ENCODE measurements around the gene TNFAIP8L1.
"Not testable (repeated sequence)": the region's sequence is repeated elsewhere in the genome, so short reads cannot be mapped to it uniquely, and the experiment has no call there.

Gene TNFAIP8L1

GRCh38 chr19:4678881-4679790, 39.8 kb downstream of the TNFAIP8L1 start:
- DNase-seq (ENCODE audit: low read depth): no peak

- not testable (repeated sequence) for DNase-seq (ENCODE audit: low read depth)
Measured at GRCh38 chr19:4680021-4680420, 40.7 kb downstream of the TNFAIP8L1 start.

DNA sequence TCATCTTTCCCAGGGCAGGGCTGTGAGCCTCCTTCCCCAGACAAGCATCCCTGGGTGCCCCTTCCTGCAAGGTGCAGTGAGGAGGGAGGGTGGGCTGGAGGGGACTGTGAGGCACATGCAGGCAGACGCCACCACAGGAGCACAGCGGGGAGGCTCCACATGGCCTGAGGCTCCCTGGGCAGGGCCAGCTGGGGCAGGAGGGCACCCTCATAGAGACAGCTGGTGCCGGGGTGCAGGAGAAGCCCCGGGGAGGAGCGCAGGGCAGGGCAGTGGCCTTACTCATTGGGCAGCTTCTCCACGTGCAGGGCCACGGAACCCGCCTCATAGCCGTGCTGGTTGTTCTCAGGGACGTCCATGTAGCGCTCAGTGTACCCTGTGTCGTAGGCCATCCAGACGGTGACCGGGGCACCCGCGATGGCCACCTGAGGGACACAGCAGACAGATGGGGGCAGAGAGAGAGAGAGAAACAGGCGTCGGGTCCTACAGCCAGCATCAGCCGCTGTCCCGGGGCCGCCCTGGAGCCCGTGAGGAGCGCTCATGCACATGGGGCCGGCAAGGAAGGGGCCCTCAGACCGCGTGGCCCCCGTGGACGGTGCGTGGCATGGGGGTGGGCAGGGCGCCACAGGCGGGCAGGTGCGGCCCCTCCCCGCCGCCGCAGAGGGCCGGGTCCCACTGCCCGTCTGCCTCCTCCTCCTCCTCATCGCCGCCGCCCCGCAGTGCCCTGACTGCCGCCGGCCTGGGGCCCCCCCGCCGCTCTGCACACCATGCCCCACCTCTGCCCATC, 43.3 kb downstream of the TNFAIP8L1 start:
- no peak for DNase-seq (ENCODE audit: low read depth)

DNA sequence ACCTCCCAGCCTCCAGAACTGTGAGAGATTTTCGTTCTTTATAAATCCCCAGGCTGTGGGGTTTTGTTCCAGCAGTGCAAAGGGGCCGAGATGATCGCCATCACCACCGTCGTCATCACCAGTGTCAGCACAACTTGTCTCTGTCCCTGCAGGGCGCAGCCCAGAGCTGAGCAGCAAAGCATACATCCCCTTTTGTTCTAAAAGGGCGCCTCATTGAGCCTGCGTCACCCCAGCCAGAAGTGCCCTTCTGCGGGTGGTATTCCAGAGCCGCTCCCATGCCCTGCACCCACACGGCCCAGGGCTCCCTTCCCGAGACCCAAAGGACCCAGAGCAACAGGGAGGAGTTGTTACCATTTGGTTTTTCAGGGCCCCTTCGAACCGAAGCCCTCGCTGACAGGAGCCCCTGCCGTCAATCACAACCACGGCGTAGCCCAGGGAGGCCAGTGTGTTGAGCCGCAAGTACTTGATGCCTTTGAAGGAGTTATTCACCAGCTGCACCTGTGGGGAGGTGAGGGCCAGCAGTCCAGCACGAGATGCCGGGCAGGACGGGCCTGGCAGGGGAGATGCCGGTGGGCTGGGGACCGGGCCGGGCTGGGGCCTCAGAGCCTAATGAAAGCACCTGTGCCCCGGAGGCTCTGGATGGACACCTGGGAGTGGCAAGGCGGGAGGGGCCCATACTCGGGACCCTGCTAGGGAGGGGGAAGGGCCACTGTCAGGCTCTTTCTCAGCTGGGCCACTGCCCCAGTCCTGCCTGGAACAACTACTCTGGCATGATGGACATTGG, 45.2 kb downstream of the TNFAIP8L1 start:
- DNase-seq (ENCODE audit: low read depth): no peak

- DNase-seq (ENCODE audit: low read depth): no peak
Measured at GRCh38 chr19:4686700-4687099, 47.4 kb downstream of the TNFAIP8L1 start.

DNA sequence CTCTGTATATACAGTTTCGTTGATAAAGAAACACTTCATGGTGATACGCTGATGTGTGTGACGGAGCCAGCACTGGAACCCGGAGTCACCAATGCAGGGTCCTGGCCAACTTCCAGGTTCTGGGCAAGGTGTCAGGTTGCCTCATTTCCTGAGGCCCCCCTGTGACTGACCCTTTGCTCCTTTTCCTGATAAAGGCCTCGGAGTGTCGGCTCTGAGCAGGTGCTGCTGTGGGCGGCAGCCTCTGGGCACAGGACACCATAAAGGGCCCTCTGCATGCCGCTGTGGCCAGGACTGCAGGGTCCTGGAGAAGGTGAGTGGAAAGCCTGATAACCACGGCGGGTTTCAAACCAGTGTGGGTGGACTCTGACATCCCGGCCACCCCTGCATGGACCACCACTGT, 48.1 kb downstream of the TNFAIP8L1 start:
- no peak for DNase-seq (ENCODE audit: low read depth)

DNA sequence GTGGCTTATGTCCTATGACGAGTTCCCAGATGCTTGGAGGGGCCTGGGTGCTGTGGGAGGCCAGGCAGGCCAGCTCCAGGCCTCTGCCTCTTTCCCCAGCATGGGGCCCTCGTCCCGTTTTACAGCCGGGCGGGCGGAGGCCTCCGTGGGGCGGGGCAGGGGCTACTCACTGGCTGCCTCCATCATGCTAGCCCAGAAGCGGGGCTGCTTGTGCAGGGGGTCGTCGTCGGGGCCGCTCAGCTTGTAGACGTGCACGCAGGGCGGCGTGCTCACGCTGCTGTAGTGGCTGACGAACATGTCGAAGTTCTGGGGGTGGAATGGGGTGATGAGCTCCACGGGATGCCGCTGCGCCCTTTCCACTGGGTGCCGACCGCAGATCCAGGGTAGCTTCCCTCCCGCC, 49.3 kb downstream of the TNFAIP8L1 start:
- no peak for DNase-seq (ENCODE audit: low read depth)

GRCh38 chr19:4689403-4689802, 50.1 kb downstream of the TNFAIP8L1 start:
- DNase-seq (ENCODE audit: low read depth): no peak

- DNase-seq (ENCODE audit: low read depth): no peak
Measured at GRCh38 chr19:4690361-4690760, 51.0 kb downstream of the TNFAIP8L1 start.

DNA sequence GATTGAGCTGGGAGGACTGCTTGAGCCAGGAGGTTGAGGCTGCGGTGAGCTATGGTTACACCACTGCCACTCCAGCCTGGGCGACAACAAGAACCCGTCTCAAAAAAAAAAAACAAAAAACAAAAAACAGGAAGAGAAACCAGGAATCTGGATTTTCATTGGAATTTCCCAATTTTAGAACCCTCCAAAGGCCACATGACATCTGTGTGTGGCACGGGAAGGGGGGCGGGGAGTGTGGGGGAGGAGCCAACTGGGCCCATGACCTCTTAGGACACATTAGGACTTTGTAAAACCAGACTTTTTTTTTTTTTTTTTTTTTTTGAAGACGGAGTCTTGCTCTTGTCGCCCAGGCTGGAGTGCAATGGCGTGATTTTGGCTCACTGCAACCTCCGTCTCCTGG, 52.1 kb downstream of the TNFAIP8L1 start:
- no peak for DNase-seq (ENCODE audit: low read depth)

DNA sequence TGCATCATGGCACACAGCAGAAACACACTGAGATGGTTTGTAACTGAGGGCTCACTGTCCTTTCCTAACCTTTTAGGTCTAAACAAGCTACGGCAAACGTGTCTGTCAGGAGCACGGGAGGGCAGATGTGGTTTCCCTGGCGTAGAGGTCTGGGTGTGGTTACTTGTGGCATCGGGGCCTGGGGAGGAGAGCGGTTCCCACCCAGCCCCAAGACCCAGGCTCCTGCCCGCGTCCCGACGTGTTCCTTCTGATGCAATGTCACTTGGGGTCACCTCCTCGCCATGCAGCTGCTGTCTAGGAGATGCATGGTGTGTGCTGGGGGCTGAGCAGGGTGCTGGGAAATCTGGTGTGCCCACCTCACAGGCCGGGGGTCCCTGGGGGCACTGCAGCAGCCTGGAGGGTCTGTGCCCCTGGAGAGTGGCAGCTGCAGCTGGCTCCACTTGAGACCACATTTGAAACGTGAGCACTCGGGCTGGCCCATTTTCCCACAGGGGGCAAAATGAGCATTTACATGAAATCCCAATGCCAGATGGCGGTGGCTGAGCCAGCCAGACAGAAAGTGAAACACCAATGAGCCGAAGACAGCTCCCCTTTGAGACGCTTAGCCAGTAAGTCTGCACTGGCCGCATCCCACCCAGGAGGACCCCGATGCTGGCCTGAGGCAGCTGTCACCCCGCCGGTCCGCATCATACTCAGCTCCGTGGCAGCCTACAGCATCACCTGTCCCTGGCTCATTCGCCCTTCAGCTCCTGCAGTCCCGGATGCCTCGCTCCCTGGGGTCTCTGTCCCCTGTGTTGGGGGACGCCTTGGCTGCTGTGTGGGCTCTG, 53.1 kb downstream of the TNFAIP8L1 start:
- no peak for DNase-seq (ENCODE audit: low read depth)

DNA sequence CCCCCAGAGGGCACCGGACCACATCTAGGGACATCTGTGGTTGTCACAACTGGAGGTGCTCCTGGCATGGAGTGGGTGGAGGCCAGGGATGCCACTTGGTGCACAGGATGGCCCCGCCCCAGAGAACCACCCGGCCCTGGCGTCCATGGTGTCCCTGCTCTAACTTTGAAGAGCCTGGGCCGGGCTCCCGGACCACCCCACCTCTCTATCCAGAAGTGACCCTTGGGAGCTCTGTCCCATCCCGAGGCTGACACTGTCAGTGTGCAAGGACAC, 53.7 kb downstream of the TNFAIP8L1 start:
- DNase-seq (ENCODE audit: low read depth): no peak

DNA sequence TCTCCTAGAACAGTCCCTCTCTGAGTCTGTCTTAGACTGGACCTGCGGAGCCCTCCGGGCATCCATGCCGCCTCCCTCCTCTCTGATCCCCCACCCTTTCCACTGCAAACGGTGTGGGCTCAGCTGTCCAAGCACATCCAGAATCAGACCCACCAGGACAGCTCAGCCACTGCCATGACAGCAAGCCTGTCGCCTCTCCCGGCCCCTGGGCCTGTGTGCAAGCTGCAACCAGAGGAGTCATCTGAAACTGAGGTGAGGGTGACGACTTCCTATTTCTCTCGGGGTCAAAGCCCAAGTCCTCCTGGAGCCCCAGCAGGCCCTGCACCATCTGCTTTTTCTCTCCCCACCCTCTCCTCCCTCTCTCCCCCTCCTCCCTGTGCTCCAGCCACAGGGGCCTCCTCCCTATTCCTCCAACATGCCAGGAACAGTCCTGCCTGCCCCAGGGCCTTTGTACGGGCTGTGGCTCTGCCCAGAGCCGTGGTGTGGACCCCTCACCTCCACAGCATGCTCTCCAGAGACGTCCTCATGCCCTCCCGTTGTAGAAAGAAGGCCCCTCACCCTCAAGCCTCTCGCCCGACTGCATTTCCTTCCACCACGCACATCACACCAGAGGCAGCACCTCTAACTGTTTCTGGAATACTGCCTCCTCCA, 54.3 kb downstream of the TNFAIP8L1 start:
- no peak for DNase-seq (ENCODE audit: low read depth)

DNA sequence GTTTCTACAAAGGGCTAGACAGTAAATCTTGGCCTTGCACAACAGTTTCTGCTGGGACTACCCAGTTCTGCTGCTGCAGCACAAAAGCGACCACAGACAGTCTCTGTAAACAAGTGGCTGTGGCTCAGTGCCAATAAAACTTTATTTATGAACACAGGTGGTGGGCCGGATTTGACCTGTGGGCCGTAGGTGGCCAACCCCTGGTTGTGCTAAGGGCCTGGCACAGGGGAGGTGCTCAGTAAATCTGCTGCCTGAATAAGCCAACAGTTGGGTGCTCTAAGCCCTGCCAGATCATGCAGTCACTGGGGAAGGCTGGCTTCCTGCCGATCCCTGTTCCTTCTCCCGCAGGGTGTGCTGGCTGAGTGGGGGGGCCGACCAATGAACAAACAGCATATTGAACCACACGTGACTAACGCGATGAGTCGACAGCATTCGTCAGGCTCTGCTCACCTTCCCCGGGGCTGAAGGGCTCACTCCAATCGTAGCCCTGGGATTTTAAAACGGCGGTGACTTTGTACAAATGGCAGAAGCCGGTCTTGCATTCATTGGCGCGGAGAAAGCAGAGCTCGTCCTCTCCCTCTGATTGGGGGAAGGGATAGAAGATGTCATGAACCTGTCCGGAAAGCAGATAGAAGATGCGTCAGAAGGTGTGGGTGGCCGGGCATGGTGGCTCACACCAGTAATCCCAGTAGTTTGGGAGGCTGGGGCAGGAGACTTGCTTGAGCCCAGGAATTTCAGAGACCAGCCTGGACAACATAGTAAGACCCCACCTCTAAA, 55.1 kb downstream of the TNFAIP8L1 start:
- peak; percentile 98 for DNase-seq (ENCODE audit: low read depth)

DNA sequence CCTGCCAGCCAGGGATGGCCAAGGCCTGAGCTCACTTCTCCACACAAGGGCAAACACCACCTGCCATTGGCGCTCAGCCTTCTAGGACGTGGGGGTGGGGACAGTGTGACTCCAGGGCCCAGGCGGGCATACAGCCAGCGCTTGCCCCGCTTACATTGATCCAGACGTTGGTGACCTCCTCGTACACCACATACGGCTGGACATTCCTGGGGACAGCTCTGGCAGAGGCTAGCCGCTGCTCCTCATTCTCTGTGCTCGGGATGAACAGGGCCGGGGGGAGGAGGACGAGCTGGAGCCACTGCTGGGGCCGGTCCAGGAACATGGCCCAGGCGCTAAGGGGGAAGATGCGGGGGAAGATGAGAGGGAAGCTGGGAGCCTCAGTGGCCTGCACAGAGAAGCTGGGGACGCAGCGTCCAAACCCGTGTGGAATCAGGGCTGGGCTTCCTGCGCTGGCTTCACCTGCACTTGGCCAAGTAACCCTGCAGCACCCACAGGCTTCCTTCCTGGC, 56.0 kb downstream of the TNFAIP8L1 start:
- DNase-seq (ENCODE audit: low read depth): no peak

- no peak for DNase-seq (ENCODE audit: low read depth)
Measured at GRCh38 chr19:4697304-4697703, 58.0 kb downstream of the TNFAIP8L1 start.

- DNase-seq (ENCODE audit: low read depth): no peak
Measured at GRCh38 chr19:4699826-4700692, 60.7 kb downstream of the TNFAIP8L1 start.

DNA sequence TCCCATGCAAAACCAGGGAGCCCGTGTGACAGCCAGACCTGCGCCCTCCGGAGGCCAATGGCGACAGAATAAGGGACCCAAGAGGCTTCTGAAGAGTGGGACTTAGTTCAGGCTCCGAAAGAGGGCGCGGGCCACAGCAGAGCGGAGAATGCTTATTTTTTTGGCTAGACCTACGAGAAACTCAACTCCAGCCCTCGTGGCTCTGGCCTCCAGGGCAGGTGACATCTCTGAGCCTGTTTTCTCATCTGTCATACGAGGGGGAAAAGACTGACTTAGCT, 61.3 kb downstream of the TNFAIP8L1 start:
- DNase-seq (ENCODE audit: low read depth): no peak

- no peak for DNase-seq (ENCODE audit: low read depth)
Measured at GRCh38 chr19:4701557-4701956, 62.2 kb downstream of the TNFAIP8L1 start.

DNA sequence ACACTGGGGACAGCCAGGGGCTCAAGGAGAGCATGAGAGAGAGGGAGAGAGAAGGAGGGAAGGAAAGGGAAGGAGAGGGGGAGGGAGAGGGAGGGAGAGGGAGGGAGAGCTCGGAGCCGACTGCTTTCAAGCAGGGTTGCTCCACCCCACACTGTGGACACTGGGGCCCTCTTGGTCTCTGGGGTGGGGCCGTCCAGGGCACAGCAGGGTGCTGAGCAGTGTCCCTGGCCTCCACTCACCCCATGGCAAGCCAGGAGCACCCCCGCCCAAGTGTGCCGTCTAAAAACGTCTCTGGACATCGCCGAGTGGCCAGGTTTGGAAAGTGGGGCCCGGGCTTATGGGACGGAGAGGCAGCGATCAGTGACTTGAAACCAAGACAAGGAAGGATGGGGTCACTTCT, 63.4 kb downstream of the TNFAIP8L1 start:
- no peak for DNase-seq (ENCODE audit: low read depth)
